Breast epithelium (tissue), 4 donors: Measurements from ENCODE around the gene DUSP6. TPM values are rescaled to one million over a fixed set of nuclear protein-coding genes. Genes with fewer than 3 reads are reported as not detected.

Experiments
- DNase-seq, 2 donors: peaks; one replicate each; pipeline ENCODE4 v3.0.0-alpha.2; 2019; ENCODE audit warnings: low spot score in 2 of 2
- H3K27ac ChIP-seq, 2 donors: fragments of 200-600 bp; sonication (generic) in 1 of 2; one replicate each; pipeline ENCODE4 v1.5.1; 2016 to 2019; ENCODE audit warnings: mild to moderate bottlenecking in 1 of 2
- H3K27me3 ChIP-seq, 2 donors: fragments of 200-600 bp; sonication (generic) in 1 of 2; one replicate each; pipeline versions ENCODE4 v1.5.1 to v1.6.0; 2017 to 2019; ENCODE audit warnings: control low read depth in 1 of 2, mild to moderate bottlenecking in 1 of 2
- H3K36me3 ChIP-seq: fragments of 200-600 bp; one replicate; pipeline ENCODE4 v1.5.1; 2019
- H3K4me1 ChIP-seq, 2 donors: fragments of 200-600 bp; sonication (generic); one replicate each; pipeline ENCODE4 v1.5.1; 2016 to 2019; ENCODE audit warnings: control low read depth in 1 of 2
- H3K4me3 ChIP-seq, 3 donors: fragments of 200-600 bp; sonication (generic); 1 replicate in 2 of 3; 2 replicates in 1 of 3; pipeline ENCODE4 v1.5.1; 2016 to 2019; ENCODE audit warnings: mild to moderate bottlenecking in 3 of 3, moderate library complexity in 2 of 3
- H3K9me3 ChIP-seq, 2 donors: fragments of 200-600 bp; sonication (generic) in 1 of 2; one replicate each; pipeline ENCODE4 v1.5.1; 2016 to 2019; ENCODE audit warnings: control low read depth in 1 of 2
- POLR2A ChIP-seq: fragments of 450-650 bp; IDR thresholded peaks from one replicate; pipeline ENCODE4 v1.6.1; 2016; ENCODE audit warnings: antibody characterized with exemption, mild to moderate bottlenecking, moderate library complexity
- POLR2AphosphoS5 ChIP-seq, 3 donors: sonication (generic); formaldehyde crosslinking; IDR thresholded peaks; one replicate each; pipeline ENCODE4 v1.6.1; 2017; ENCODE audit warnings: antibody characterized with exemption in 3 of 3
- intact Hi-C: fragments of 100-400 bp; cut with DNase I; formaldehyde crosslinking; loops from one replicate; pipeline ENCODE4 v1.15.1; 2023; ENCODE audit warnings: low total_unique reads
- total RNA-seq, 3 donors: library from RNA; depleted of rRNA; stranded (reverse); fragments of >200 nt; gene quantifications; one replicate each; pipeline ENCODE4 v1.1.0, GENCODE V29; 2016
- TF ChIP-seq, protein P1 (sequence below), 3 donors: fragments of 450-650 bp; IDR thresholded peaks; one replicate each; pipeline ENCODE4 v1.5.1; 2016 to 2017; ENCODE audit warnings: antibody characterized with exemption in 3 of 3, mild to moderate bottlenecking in 3 of 3, moderate library complexity in 3 of 3

DUSP6 gene
- total RNA-seq, 3 donors from 2014 or later: 53.8 to 97.5 (median 88.8) TPM

DNA sequence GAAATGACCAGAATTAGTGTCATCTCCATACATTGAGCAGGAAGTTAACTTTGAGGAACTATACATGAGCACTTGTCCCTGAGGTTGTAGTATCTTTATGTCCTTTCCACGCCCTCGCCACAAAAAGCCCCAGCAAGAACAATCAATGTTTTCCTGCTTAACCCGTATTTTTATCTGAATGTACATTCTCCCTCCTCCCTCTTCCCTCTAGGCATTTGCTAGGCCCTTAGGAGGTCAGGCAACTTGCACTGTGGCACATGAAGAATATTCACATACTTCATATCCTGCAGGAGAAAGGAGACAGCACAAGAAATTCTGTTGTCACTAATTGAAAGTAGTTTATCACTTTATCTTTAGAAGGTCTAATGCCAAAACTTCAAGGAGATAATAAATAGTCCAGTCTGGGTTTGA, 18.1 kb upstream of the DUSP6 start:
- intact Hi-C loops: no loop called here
- TF ChIP-seq, protein P1, sequence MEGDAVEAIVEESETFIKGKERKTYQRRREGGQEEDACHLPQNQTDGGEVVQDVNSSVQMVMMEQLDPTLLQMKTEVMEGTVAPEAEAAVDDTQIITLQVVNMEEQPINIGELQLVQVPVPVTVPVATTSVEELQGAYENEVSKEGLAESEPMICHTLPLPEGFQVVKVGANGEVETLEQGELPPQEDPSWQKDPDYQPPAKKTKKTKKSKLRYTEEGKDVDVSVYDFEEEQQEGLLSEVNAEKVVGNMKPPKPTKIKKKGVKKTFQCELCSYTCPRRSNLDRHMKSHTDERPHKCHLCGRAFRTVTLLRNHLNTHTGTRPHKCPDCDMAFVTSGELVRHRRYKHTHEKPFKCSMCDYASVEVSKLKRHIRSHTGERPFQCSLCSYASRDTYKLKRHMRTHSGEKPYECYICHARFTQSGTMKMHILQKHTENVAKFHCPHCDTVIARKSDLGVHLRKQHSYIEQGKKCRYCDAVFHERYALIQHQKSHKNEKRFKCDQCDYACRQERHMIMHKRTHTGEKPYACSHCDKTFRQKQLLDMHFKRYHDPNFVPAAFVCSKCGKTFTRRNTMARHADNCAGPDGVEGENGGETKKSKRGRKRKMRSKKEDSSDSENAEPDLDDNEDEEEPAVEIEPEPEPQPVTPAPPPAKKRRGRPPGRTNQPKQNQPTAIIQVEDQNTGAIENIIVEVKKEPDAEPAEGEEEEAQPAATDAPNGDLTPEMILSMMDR (IDR thresholded peaks at IDR 0.05): no peak
- TF ChIP-seq POLR2A: no peak
- no peak overlapping the region for H3K4me3 ChIP-seq

DNA sequence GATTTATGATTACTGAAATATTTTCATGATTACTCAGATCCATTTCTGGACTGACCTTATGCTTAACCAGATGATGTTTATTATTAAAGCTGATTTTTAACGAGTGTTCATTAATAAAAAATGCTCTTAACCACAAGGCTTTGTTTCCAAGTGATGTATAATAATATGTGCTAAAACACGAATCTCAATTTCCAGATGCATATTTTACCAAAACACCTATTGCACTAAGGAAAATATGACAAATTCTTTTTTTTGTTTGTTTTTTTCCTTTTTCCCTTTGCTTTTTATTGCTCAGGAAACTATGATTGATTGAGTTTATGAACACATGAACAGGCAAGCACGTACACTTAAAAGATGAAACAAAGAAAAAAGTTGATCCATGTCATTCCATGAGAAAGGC, 16.9 kb upstream of the DUSP6 start:
- TF ChIP-seq POLR2AphosphoS5 (IDR thresholded peaks at IDR 0.05): no peak
- no peak for TF ChIP-seq POLR2A
- TF ChIP-seq, protein P1 (IDR thresholded peaks at IDR 0.05): no peak
- no peaks in the 10 kb centered on the region for H3K36me3 ChIP-seq
- no peaks in the 10 kb centered on the region for H3K9me3 ChIP-seq
- no peaks in the 10 kb centered on the region for H3K27me3 ChIP-seq
- DNase-seq: no peak
- intact Hi-C loops: no loop called here
- H3K27ac ChIP-seq: peak overlapping the region; percentile 75 to 82
- H3K4me3 ChIP-seq: no peak overlapping the region
- H3K4me1 ChIP-seq: no peaks in the 10 kb centered on the region

More for the DNA sequence above, 18.1 kb upstream of the DUSP6 start:
- Histone ChIP-seq H3K27ac (peak overlapping the region; percentile 75 to 82), H3K9me3 (no peaks in the 10 kb centered on the region), H3K4me1 (peaks cover 0 to 3% of the 10 kb centered on the region in 2 donors), H3K27me3 (no peaks in the 10 kb centered on the region), H3K36me3 (no peaks in the 10 kb centered on the region)
- DNase-seq: no peak

DNA sequence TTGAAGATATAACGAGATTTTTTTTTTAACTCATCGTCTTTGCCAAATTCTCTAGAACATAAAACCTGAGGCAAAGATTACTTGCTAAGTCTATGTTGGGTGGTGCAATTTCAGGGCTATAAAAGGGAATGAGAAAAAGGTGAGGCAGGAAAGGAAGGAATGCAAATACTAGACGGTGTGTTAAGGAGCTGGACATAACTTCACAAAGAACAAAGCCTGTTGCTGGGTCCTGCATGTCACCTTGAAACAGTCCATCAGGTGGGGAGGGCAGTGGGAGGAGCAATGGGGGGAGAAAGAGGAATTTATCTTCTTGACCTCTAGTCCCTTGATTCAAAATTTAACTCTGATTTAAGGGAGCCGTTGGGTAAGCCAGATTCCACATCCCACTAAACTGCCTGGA, 16.1 kb upstream of the DUSP6 start:
- TF ChIP-seq POLR2AphosphoS5 (IDR thresholded peaks at IDR 0.05) (no peak), POLR2A (no peak)
- TF ChIP-seq, protein P1 (IDR thresholded peaks at IDR 0.05): no peak
- Histone ChIP-seq H3K27me3 (no peaks in the 10 kb centered on the region), H3K9me3 (no peaks in the 10 kb centered on the region), H3K4me1 (no peaks in the 10 kb centered on the region), H3K27ac (peak overlapping the region; percentile 49 to 82), H3K4me3 (no peak overlapping the region), H3K36me3 (no peaks in the 10 kb centered on the region)
- no peak for DNase-seq
- intact Hi-C loops: no loop called here

DNA sequence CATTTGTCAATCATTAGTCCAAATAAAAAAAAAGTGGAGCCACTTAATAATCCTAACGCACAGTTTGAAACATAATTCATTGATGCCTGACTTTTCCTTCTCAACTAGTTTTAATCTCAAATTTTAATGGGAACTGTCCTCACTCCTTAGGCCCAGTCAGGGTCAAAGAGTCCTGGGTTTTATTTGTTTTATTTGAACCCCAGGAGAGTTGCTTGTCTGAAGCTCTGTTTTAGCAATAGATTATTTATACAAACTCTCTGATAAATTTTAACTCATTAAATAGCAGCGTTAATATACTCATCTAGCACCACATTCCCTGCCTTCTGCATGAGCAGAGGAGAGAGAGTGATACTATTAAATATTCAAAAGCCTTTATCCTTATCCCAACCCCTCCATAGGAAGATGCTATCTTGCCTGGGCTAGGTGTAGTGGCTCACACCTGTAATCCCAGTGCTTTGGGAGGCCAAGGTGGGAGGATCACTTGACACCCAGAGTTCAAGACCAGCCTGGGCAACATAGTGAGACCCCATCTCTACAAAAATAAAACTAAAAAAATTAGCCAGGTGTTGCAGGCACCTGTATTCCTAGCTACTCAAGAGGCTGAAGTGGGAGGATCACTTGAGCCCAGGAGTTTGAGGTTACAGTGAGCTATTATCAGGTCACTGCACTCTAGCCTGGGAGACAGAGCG, 14.5 kb upstream of the DUSP6 start:
- intact Hi-C loops: loop anchor here (2.0 kb wide), 1 partner anchor 76 kb away; no protein-coding TSS in a partner anchor
- no peaks in the 10 kb centered on the region for H3K36me3 ChIP-seq
- H3K4me3 ChIP-seq: no peak overlapping the region
- no peak for DNase-seq
- no peak overlapping the region for H3K27ac ChIP-seq
- H3K4me1 ChIP-seq: no peaks in the 10 kb centered on the region
- no peaks in the 10 kb centered on the region for H3K27me3 ChIP-seq
- no peaks in the 10 kb centered on the region for H3K9me3 ChIP-seq
- TF ChIP-seq POLR2AphosphoS5 (IDR thresholded peaks at IDR 0.05): no peak
- TF ChIP-seq, protein P1 (IDR thresholded peaks at IDR 0.05): no peak
- TF ChIP-seq POLR2A: no peak

DNA sequence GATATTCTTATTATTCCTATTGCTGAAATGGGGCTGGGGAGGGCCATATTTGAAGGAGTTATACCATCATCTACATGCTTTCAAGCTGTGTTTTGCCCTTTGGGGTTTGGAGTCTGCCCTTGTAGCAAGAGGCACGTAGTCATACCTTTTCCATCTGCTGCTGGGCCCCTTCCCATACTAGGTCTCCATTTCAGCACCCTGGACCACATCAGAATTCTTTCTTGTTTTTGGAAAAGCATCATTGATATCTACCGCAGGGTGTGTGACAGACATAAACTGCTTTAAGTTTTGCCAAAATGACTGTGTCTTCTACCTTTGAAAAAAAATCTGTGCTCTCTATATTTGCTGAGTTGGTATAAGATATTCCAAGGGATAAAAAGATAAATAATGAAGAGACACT, 12.3 kb upstream of the DUSP6 start:
- H3K27ac ChIP-seq: no peak overlapping the region
- TF ChIP-seq POLR2A (no peak), POLR2AphosphoS5 (IDR thresholded peaks at IDR 0.05) (no peak)
- no peaks in the 10 kb centered on the region for H3K27me3 ChIP-seq
- H3K9me3 ChIP-seq: no peaks in the 10 kb centered on the region
- no peaks in the 10 kb centered on the region for H3K4me1 ChIP-seq
- DNase-seq: no peak
- intact Hi-C loops: no loop called here
- no peak overlapping the region for H3K4me3 ChIP-seq
- no peaks in the 10 kb centered on the region for H3K36me3 ChIP-seq
